Activated CD4-positive, alpha-beta T cell treated with anti-CD3 and anti-CD28 coated beads, Interleukin-2, Interleukin-4, amounts not matched to agents 100 ng/mL and 50 ng/mL, durations not matched to agents 16 hours and 8 hours (primary cell): ENCODE data around the gene ALAS1.
"Not testable (repeated sequence)": the region's sequence is repeated elsewhere in the genome, so short reads cannot be mapped to it uniquely, and the experiment has no call there.

Experiments
- DNase-seq: peaks from one replicate; pipeline ENCODE4 v3.0.0-alpha.2; 2020; ENCODE audit warnings: low spot score

ALAS1 gene

DNA sequence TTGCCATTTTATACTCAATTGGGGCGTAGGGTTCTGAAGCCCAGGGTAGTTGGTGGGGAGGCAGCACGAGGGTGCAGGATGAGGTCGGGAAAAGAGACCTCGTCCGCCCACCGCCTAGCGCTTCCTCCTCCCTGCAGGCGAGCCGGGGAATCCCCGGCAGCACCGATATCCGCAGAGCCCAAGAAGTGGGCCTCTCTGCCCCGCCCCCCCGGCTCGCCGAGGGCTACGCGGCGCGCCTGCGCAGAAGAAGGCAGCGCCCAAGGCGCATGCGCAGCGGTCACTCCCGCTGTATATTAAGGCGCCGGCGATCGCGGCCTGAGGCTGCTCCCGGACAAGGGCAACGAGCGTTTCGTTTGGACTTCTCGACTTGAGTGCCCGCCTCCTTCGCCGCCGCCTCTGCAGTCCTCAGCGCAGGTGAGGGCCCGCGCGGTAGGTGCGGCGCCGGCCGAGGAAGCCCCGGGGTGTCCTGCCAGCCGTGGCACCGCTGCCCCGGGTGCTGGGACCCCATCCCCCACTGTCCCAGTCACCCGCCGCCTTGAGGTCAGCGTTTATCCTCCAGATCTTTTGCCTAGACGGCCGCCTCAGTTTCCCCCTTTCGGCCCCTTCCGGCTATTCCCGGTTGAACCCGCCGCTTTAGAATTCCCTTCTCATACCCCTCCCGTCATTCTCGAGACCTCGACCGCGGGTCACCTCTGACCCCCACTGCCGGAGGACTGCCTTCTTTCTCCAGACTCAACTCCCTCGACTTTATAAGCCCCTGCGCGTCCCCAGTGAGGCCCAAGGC is at the start of gene ALAS1:
Gene ALAS1 (plus strand): TSS at position 319 of the 784 bp plus-strand sequence. CDS start 1,082 bp downstream, outside the sequence.
- peak; percentile 93 for DNase-seq

DNA sequence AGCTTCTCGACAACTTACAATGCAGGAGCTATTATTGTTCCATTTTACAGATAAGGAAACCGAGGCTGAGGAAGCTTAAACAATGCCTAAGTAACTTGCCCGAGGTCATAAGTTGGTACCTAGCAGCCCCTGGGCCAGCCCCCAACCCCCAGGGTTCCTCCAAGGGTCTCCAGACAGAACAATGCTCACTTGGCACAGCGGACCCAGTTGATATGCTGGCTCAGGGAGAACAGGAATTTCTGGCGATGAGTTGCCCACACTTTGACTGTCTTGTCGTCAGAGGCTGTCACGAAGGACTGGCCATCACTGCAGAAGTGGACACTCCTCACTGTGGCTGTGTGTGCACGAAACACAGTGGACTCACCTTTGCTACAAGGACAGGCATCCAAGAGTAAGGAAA is 48.9 kb upstream of the ALAS1 start:
- no peak for DNase-seq

DNA sequence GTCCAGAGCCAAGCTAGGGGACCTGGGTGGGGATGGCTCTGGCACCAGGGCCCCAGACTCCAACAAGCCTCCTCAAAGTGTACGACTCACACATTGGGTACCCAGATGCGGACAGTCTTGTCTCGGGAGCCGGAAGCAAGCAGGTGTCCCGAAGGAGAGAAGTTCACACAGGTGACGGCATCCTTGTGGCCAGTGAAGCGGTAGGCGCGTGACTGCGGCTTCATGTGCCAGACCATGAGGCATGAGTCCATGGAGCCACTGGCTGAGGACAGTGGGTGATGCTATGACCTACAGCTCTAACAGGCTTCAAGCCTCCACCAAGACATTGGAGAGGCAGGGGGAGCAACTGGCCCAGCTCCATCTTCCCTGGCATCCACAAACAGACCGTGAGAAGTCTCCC is 48.2 kb upstream of the ALAS1 start:
- DNase-seq = no peak

DNA sequence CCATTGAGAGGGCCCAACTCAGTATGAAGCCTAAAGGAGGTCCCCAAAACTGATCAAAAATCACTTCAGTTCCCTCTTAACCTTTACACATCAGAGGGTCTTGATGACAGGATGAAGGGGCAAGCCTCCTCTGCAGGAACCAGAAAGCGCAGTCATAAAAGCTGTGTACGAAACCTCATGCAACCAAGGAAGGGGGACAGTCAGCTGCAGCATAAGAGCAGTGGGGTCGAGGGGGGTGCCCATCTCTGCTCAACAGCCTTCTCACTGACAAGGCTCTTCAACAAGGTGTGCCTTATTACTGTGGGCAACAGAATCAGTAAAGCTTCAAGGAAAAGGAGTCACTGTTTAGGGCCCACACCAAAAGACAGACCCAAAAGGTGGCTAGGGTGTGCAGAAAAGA is 47.6 kb upstream of the ALAS1 start:
- no peak for DNase-seq

DNA sequence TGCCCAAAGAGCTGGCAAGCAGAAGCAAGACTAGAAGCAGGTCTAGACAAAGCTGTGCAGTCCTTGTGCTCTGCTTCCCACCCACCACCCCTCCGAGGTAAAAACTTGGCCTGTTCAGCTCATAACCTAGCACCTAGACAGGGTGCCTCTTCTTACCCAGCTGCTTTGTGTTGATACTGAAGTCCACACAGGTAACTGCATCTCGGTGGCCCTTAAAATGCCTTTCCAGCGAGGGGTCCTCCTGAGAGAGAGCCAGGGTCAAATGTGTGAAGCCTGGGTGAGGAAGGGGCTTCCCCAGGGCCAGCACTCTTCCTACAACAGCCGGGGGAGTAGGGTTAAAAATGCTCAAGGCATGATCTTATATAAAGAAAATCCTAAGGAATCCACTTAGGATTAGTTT is 47.1 kb upstream of the ALAS1 start:
- DNase-seq = no peak

DNA sequence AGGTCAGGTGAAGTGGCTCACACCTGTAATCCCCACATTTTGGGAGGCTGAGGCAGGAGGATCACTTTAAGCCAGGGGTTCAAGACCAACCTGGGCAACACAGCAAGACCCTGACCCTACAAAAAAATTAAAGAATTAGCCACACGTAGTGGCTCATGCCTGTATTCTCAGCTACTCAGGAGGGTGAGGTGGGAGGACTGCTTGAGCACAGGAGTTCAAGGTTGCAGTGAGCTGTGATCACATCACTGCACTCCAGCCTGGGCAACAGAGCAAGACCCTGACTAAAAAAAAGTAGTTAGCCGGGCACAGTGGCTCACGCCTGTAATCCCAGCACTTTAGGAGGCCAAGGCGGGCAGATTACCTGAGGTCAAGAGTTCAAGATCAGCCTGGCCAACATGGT is 46.0 kb upstream of the ALAS1 start:
- not testable (repeated sequence) for DNase-seq

DNA sequence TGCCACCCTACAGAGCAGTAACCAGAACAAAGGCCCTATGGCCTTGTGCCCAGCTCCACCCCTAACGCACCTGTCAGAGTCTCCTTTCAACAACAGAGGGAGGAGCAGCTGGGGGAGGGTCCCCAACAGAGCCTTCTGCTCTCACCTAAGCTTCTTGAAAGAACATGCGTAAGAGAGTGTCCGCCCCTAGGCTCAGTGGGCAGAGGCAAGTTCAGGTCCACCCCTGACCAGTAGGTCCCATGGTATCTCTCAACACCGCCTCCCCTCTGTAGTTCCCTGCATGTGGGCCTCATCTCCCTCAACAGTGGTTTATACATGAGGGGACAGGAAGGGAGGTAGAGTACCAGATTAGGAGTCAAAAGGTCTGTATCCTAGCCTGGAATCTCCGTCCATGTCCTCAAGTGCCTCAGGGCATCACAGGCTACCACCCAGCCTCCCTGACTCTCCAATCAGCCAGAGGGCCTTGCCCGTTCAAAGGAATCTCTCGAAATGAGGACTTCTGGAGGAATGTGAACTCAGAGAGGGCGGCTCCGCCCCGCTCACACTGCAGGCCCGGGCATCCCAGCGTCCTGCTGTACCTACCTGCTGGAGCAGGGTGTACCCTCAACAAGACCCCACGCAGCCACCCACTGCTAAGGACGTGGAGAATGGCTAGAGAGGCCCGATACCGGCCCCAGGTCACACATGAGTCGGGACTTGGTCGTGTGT is 44.4 kb upstream of the ALAS1 start:
- peak; percentile 8 for DNase-seq

DNA sequence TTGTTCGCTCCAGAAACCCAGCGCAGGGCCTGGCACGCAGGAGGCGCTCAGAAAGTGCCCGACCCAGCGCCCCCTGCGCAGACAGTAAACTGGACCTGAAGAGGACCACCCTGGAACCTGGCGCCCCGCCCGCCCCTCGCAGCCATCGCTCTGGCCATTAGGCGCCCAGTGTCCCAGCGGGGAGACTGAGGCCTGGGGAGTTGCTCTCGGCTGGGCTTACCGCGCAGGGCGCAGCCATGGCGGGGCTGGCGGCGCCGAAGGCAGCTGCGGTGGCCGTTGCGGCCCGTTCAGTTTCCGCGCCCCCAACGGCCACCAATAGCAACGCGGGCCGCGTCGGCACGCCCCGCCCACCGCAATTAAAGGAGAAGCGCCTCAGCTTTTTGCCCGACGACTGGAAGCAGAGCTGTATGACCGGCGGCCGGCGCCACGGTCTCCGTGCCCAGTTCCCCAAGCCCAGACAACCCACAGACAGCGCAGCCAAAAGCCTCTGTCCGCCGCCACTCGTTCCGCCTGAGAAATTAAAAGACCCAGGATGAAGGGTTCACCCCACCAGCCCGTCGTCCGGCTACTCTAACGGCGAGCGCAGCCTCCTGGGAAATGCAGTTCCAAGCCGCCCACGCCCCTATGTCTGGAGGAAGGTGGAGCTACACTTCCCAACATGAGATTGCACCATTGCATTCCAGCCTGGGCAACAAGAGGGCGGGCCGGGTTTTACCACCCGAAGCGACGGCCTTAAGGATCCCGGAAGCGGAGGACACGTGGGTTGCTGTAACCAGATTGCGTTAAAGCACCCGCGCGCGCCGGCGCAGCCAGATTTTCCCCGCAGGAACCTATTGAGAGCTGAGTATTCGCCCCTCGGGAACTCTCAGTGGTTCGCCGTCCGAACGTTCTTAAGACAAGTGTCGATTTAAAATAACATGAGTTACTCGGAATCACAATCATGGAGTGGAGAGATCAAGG is 43.5 kb upstream of the ALAS1 start, which contains the start of gene POC1A:
Gene POC1A (minus strand): TSS at position 289 of the 960 bp plus-strand sequence. CDS start 51 bp downstream, at position 238.
- peak; percentile 95 for DNase-seq

DNA sequence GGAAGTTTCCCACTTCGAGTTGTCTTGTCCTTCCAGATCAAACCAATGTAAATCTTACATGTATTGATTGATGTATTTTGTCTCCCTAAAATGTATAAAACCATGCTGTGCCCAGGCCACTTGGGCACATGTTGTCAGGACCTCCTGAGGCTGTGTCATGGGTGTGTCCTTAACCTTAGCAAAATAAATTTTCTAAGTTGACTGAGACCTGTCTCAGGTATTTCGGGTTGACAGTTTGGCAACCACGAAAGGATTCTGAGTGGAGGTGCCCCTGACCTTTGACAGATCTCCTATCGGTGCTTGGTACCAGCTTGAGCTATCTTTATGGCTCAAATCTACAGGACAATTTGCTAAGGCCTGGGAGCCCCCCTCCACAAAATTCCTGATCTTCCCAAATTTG is 42.0 kb upstream of the ALAS1 start:
- no peak for DNase-seq

DNA sequence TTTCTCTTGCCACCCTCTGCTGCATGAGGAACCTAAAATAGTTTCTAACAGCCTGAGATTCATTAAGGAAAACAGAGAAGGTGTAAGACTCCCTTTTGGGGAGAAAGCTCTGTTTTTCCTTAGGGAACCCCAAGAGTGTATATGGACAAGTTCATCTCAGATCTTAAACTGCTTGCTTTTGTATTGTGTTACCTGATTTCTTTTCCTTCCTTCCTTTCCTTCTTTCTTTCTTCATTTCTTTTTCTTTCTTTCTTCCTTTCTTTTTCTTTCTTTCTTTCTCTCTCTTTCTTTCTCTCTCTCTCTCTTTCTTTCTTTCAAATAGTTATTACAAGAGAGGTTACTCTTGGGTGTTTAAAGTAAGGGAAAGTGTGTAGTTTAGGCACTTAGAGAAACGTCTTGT is 38.5 kb upstream of the ALAS1 start:
- no peak for DNase-seq

DNA sequence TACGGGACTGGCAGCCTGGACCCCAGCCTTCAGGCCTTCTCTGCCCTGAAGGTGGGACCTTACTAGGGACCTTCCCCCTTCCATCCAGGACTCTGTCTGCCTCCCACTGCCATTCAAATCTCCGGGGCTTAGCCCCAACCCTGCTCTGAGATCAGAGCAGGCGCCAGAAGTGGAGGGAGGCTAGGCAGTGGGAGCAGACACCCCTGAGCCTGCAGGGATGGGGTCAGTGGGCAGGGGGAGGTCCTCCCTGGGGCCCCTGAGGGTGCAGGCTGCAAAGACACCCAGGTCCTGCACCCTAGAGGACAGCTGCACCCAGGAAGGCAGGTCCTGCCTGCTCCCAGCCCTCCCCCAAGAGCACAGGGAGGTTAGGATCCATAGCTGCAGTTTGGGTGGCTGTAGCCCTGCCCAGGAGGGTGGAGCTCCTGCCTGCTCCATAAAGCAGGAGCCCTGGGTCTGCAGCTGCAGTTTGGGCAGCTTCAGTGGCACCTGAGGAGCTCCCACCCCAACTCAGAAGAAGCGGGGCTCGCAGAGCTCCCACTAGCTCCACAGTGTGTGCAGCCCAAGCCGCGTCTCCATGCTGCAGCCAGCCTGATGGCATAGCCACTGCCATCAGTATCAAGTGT is 35.6 kb upstream of the ALAS1 start:
- no peak for DNase-seq

DNA sequence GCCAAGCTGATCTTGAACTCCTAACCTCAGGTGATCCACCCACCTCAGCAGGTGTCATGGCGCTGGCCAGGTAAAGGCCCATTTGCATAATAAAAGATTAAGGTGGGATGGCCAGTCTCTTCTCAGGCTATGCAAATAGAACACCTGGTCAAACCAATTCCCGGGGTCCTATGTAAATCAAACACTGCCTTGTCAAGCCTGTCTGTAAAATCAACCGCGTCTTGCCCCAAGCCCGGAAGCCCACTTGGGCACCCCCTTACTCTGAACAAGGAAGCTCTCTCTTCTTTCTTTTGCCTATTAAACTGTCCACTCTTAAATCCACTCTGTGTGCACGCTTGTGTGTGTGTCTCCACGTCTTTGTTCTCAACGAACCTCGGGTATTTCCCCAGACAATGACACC is 30.7 kb upstream of the ALAS1 start:
- no peak for DNase-seq

DNA sequence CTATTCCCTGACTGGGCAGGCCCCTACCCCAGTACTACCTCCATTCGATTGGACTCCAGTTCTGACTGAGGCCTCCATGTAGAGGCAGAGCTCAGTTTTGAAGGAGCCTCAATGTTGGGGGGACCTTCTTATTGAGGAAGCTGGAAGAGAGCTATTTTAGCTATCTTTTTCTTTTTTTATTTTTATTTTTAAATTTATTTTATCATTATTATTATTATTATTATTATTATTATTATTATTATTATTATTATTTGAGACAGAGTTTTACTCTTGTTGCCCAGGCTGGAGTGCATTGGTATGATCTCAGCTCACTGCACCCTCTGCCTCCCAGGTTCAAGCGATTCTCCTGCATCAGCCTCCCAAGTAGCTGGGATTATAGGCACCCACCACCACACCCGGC is 27.7 kb upstream of the ALAS1 start:
- not testable (repeated sequence) for DNase-seq

DNA sequence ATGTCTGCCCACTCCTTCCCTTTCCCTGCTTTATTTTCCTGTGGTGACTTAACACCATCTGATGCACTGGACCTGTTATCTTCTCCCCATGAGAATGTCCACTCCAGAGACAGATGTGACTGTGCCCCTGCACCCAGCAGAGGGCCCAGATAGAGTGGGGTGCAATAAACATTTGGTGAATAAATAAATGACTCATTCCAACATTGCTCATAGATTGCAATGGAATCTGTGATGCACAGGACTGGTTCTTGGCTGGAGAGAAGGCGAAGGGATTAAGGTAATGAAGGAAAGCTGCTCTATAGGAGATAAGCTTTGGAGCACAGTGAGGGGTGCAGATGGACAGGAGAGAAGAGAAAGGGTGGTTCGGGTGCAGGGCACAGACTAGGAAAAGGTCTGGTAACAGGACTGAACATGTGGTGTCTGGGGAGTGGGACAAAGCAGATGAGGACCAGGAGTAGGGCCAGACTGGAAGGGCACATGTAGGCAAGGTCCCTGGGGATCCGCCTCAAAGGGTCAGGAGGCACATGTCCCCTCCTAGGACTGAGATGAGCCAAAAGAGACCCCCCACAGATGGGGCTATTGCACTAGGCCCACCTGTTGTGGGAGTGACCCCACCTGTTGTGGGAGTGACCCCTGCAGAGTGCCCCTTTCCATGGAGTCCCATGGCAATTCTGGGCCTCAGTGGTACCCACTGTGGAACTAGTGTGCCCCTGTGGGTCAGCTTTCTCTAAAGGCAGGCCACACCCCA is 26.3 kb upstream of the ALAS1 start:
- no peak for DNase-seq

DNA sequence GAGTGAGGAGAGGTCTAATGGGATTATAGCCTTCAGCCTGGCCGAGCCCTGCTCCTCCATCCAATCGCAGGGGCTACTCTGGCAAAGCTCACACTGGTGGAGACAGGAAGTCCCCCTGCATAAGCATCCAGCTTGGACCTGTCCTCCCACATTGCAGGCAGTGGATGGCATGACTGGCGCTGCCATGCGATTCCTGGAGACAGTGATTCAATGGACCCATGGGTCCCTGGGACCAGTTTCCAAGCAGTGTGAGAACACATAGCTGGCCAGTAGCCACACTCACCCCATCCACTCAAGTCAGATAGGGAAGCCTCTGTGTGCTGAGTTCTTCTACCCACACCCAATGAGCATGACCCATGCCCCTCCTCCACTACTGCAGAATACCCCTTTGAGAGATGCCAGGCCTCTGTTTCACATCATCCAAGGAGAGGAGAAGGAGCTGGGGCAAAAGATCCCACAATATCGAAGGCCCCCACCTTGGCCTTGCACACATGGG is 25.6 kb upstream of the ALAS1 start:
- no peak for DNase-seq

DNA sequence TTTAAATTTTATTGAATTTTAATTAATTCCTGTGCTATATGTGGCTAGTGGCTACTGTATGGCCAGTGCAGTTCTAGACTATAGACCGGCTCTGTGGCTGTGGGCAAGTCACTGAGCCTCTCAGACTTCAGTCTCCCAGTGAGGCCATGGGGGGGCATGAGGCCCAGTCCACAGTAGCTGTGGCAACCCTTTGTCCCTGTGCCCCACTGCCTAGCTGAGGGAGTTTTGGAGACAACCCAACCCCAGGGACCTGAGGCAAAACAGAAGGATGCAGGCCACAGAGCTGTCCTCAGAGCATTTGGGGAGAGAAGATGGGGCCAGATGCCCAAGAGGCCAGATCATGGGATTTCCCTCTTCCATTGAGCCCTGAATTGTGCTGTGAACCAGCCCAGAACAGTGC is 24.9 kb upstream of the ALAS1 start:
- no peak for DNase-seq

DNA sequence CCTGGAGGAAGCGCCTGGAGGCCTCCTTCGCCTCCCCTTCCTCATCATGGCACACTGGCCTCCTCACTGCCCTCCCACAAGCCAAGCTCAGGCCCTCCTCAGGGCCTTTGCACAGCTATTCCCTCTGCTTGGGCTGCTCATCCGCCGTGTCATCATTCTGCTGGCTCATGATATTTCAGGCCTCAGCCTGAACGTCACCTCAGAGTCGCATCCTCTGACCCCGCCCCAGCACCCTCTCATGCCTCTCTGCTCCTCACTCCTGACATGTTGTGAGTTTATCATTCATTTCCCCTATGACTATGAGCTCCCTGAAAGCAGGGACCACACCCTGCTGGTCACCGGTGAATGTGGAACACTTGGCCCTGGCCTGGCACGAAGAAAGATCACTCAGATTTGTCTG is 23.1 kb upstream of the ALAS1 start:
- DNase-seq = no peak

DNA sequence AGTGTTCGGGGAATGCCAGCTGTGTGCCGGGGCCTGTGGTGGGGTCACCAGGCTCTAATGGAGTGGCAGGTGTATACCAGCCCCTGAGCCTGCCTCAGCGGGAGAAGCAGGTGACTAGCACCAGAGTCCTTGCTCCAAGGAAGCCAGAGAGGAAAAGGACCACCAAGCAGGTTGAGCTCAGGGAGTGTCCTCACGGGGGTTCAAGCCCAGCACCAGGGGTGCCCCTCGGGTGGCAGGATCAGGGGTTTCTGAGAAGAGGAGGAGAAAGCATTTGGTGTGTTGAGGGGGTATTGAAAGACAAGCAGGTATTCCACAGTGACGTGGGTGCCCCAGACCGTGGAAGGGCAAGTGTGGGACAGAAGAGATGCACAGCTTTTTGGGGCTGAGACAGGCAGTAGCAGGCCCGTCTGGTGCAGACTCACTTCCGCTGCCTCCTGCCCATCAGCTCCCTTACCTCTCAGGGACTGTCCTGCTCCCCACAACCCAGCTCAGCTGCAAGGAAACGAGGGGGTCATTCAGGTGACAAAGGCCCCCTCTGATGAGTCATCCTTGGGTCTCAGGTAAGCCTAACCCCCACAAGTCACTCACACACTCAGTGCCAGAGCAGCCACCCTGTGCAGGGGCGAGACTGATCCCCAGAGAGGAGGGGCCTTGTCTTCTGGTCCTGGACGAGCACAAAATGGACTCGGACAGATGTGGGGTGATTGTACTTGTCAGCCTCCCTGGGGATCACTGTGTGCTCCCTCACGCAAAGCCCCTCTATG is 22.4 kb upstream of the ALAS1 start:
- no peak for DNase-seq

DNA sequence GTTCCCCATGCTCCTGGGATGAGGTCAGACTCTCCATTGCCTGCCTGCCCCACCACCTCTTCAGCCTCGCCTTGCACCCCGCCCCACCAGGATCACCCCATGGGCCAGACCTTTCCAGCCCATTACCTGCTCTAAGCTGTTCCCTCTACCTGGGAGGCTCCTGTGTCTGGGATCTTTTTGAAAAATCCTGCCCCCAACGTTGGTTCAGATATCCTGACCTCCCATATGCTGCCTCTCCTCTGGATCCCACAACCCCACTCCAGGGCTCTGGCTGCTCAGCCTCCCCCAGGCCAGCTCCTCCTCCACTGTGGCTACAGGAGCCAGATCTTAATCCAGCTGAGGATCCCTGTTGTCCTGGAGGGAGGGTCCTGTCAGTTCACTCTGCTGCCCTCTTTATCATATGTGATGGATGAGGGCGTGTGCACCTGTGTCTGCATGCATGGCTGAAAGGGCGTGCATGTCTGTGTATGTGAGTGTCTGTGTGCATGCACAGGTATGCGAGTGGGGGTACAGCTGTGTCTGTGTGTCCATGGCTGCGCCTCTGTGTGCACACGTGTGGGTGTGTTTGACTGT is 21.7 kb upstream of the ALAS1 start:
- DNase-seq = no peak
